ENCODE results near the gene CPNE8.

CPNE8 gene

GRCh38 chr12:38628288-38628687, 277.1 kb downstream of the CPNE8 start:
- no peak for DNase-seq

- DNase-seq = no peak
These were observed 280.1 kb downstream of the CPNE8 start for GRCh38 chr12:38625306-38625705.

GRCh38 chr12:38614171-38614570, 291.2 kb downstream of the CPNE8 start:
- DNase-seq = no peak

- DNase-seq = no peak
These were observed 294.5 kb downstream of the CPNE8 start for GRCh38 chr12:38610808-38611350.

- DNase-seq = no peak
These were observed 298.1 kb downstream of the CPNE8 start for GRCh38 chr12:38607295-38607694.
